Thyroid gland (tissue), 4 donors: ENCODE data around the gene THOC1. TPM values are rescaled to one million over a fixed set of nuclear protein-coding genes. Genes with fewer than 3 reads are reported as not detected.
"Not testable (repeated sequence)": the region's sequence is repeated elsewhere in the genome, so short reads cannot be mapped to it uniquely, and the experiment has no call there.

Experiments used
- DNase-seq, 2 donors: peaks; one replicate each; pipeline ENCODE4 v3.0.0-alpha.2; 2019
- H3K27ac ChIP-seq, 3 donors: fragments of 200-600 bp; sonication (generic); 1 replicate in 2 of 3; 2 replicates in 1 of 3; pipeline ENCODE4 v1.5.1; 2016 to 2019; ENCODE audit warnings: mild to moderate bottlenecking in 1 of 3, moderate library complexity in 1 of 3
- H3K27me3 ChIP-seq: fragments of 200-600 bp; sonication (generic); one replicate; pipeline ENCODE4 v1.5.1; 2019
- H3K36me3 ChIP-seq, 2 donors: fragments of 200-600 bp; sonication (generic); one replicate each; pipeline ENCODE4 v1.5.1; 2016 to 2019
- H3K4me1 ChIP-seq, 2 donors: fragments of 200-600 bp; sonication (generic); one replicate each; pipeline ENCODE4 v1.5.1; 2017 to 2019
- H3K4me3 ChIP-seq, 3 donors: fragments of 200-600 bp; sonication (generic); replicated peaks in 1 of 3; 1 replicate in 2 of 3; 2 replicates in 1 of 3; pipeline ENCODE4 v1.5.1; 2016; ENCODE audit warnings: mild to moderate bottlenecking in 1 of 3
- H3K9me3 ChIP-seq: fragments of 200-600 bp; sonication (generic); one replicate; pipeline ENCODE4 v1.5.1; 2017
- POLR2A ChIP-seq, 2 donors: fragments of 450-650 bp; IDR thresholded peaks; one replicate each; pipeline ENCODE4 v1.6.1; 2017; ENCODE audit warnings: antibody characterized with exemption in 2 of 2, mild to moderate bottlenecking in 2 of 2, moderate library complexity in 1 of 2
- WGBS, 2 donors: methylation state at CpG; one replicate each; pipeline ENCODE4 v1.1.5; 2017; 5-methylcytosine and 5-hydroxymethylcytosine counted together
- intact Hi-C: fragments of 100-400 bp; cut with DNase I; formaldehyde crosslinking; loops from one replicate; pipeline ENCODE4 v1.15.1; 2023
- total RNA-seq, 4 donors: library from RNA; depleted of rRNA; stranded (reverse); fragments of >200 nt; gene quantifications; one replicate each; pipeline ENCODE4 v1.2.3, GENCODE V29; 2016
- TF ChIP-seq, protein P1 (sequence below), 6 experiments: fragments of 200-600 bp in 3 of 6; fragments of 450-650 bp in 3 of 6; sonication (generic) in 3 of 6; IDR thresholded peaks; one replicate each; pipeline ENCODE4 v1.5.1; 2016 to 2019; ENCODE audit warnings: antibody characterized with exemption in 6 of 6, mild to moderate bottlenecking in 2 of 6, inconsistent platforms in 1 of 6, moderate library complexity in 1 of 6

THOC1 gene
- total RNA-seq, 4 donors from 2014 or later, result 56.9 to 111 (median 71.9) TPM

DNA sequence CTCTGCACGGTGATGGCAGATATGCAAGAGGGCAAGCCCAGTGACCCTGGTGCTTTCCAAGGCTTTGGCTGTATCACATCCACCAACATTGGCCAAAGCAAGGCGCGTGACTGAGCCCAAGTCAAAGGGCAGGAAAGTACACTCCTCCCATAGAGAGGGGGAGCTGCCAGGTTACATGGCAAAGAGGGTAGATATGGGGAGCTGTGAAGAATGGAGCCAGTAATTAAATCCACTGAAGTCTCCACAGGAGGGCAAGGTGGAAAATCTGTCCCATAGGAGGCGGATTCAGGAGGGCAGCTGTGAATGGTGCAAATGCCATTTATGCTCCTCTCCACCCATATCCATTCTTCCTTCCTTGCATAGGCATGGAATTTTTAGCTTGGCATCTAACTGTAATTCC lies 44.6 kb upstream of the THOC1 start:
- no peak for DNase-seq
- Histone ChIP-seq H3K4me3 (no peak overlapping the region), H3K36me3 (no peaks in the 10 kb centered on the region), H3K27ac (no peak overlapping the region), H3K9me3 (no peaks in the 10 kb centered on the region), H3K27me3 (no peaks in the 10 kb centered on the region), H3K4me1 (no peaks in the 10 kb centered on the region)
- 67 to 68% methylated on average over 4 of the region's 4 CpGs for WGBS, 2 donors
- no peak for TF ChIP-seq POLR2A (IDR thresholded peaks at IDR 0.05)
- TF ChIP-seq, protein P1, sequence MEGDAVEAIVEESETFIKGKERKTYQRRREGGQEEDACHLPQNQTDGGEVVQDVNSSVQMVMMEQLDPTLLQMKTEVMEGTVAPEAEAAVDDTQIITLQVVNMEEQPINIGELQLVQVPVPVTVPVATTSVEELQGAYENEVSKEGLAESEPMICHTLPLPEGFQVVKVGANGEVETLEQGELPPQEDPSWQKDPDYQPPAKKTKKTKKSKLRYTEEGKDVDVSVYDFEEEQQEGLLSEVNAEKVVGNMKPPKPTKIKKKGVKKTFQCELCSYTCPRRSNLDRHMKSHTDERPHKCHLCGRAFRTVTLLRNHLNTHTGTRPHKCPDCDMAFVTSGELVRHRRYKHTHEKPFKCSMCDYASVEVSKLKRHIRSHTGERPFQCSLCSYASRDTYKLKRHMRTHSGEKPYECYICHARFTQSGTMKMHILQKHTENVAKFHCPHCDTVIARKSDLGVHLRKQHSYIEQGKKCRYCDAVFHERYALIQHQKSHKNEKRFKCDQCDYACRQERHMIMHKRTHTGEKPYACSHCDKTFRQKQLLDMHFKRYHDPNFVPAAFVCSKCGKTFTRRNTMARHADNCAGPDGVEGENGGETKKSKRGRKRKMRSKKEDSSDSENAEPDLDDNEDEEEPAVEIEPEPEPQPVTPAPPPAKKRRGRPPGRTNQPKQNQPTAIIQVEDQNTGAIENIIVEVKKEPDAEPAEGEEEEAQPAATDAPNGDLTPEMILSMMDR (IDR thresholded peaks at IDR 0.05), result no peak
- intact Hi-C loops, result no loop called here

DNA sequence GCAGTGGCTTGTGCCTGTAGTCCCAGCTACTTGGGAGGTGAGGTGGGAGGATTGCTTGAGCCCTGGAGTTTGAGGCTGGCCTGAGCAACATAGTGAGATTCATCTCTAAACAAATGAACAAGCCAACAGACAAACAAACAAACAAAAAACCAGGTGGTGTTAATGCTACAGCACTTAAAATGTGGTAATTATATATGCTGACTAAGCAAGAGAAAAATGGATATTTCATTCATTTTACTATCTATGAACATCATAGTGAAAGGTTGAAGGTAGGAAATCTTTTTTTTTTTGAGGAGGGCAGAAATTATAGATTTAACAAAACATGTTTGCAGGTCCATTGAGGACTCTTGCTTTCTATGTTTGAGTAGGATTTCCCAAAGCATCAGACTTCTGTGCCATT lies 42.2 kb upstream of the THOC1 start:
- no peaks in the 10 kb centered on the region for H3K36me3 ChIP-seq
- H3K9me3 ChIP-seq, result no peaks in the 10 kb centered on the region
- H3K27me3 ChIP-seq, result no peaks in the 10 kb centered on the region
- H3K4me3 ChIP-seq, result no peak overlapping the region
- TF ChIP-seq POLR2A (IDR thresholded peaks at IDR 0.05), result no peak
- TF ChIP-seq, protein P1 (IDR thresholded peaks at IDR 0.05), result no peak
- no peaks in the 10 kb centered on the region for H3K4me1 ChIP-seq
- DNase-seq, result no peak
- intact Hi-C loops, result no loop called here
- H3K27ac ChIP-seq, result no peak overlapping the region

DNA sequence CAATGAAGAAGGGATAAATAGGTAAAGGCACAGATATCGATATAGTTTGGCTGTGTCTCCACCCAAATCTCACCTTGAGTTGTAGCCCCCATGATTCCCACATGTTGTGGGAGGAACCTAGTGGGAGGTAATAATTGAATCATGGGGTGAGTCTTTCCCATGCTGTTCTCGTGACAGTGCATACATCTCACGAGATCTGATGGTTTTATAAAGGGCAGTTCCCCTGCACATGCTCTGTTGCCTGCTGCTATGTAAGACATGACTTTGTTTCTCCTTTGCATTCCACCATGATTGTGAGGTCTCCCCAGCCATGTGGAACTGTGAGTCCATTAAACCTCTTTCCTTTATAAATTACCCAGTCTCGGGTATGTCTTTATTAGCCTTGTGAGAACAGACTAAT lies 40.2 kb upstream of the THOC1 start:
- intact Hi-C loops, DNase-seq, H3K27ac ChIP-seq, H3K9me3 ChIP-seq, H3K4me1 ChIP-seq, H3K36me3 ChIP-seq, H3K4me3 ChIP-seq, H3K27me3 ChIP-seq: not testable (repeated sequence)
- 92% methylated on average over 4 of the region's 4 CpGs for WGBS, 2 donors

DNA sequence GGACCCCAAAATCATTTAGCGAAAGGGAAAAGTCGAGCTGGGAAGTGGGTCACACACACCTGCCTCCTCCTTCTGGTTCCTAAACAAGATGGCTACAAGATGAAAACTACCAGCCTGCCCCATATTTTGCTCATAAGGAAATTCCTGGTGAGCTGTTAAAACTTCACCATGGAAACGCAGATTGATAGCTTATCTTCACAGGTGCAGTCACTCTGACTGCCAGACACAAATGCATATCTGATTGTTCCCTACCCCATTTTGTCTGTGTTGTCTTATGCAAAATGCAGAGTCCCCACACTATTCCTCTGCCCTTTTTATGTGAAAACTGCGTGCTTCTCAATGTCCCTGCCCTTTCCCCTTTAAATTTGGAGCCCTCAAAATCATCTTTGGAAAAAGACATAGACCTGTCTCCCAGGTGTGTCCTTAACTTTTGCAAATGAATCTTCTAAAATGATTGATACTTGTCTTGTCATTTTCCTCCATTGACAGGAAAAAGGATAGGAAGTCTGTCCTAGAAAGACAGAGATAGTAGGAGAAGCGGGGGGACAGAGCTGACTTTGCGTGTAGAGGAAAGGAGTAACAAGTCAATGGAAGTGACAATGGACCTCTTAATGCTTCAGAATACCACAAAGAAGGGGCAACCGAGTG lies 38.9 kb upstream of the THOC1 start:
- intact Hi-C loops, result no loop called here
- WGBS, 2 donors, result 87 to 89% methylated on average over 7 of the region's 7 CpGs
- no peak for DNase-seq
- TF ChIP-seq, protein P1 (IDR thresholded peaks at IDR 0.05), result no peak
- TF ChIP-seq POLR2A (IDR thresholded peaks at IDR 0.05), result no peak
- H3K4me3 ChIP-seq, result no peak overlapping the region
- no peaks in the 10 kb centered on the region for H3K36me3 ChIP-seq
- no peak overlapping the region for H3K27ac ChIP-seq
- no peaks in the 10 kb centered on the region for H3K9me3 ChIP-seq
- no peaks in the 10 kb centered on the region for H3K27me3 ChIP-seq
- no peaks in the 10 kb centered on the region for H3K4me1 ChIP-seq

DNA sequence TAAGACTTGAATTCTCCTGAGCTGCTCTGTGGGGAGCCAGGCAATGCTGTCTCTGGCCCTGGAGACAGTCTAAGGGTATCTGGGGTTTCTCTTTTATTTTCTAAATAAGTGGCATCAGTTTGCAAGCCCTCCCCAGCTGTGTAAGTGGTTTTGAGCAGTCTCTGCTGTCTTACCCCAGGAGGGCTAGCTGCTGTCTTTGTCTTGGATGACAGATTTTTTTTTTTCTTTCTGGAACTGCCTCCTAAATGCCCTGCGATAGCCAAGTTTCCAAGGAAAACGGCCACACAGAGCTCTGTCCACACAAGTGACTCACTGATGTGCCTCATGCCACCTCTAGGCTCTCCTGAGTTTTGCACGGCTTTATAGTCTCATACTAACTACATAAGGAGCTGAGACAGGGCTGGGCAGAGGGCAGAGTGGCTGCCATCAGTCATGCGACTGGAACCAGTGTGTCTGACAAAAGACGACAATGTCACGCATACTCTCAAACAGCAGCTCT lies 37.2 kb upstream of the THOC1 start:
- WGBS, 2 donors, result 44 to 53% methylated on average over 6 of the region's 6 CpGs
- Histone ChIP-seq H3K4me3 (no peak overlapping the region), H3K27me3 (no peaks in the 10 kb centered on the region), H3K36me3 (no peaks in the 10 kb centered on the region), H3K9me3 (no peaks in the 10 kb centered on the region), H3K4me1 (no peaks in the 10 kb centered on the region), H3K27ac (no peak overlapping the region)
- TF ChIP-seq, protein P1 (IDR thresholded peaks at IDR 0.05), result no peak
- no peak for TF ChIP-seq POLR2A (IDR thresholded peaks at IDR 0.05)
- DNase-seq, result no peak
- intact Hi-C loops, result no loop called here
